NCI-H187 treated with DMSO at 0.1 percent for 48 hours (cell line): ENCODE results near the gene TNRC18.
"Not testable (repeated sequence)": the region's sequence is repeated elsewhere in the genome, so short reads cannot be mapped to it uniquely, and the experiment has no call there.

Experiments used
- DNase-seq: peaks from one replicate; lab custom pipeline; 2025; lab: John Stamatoyannopoulos, UW

Gene TNRC18

DNA sequence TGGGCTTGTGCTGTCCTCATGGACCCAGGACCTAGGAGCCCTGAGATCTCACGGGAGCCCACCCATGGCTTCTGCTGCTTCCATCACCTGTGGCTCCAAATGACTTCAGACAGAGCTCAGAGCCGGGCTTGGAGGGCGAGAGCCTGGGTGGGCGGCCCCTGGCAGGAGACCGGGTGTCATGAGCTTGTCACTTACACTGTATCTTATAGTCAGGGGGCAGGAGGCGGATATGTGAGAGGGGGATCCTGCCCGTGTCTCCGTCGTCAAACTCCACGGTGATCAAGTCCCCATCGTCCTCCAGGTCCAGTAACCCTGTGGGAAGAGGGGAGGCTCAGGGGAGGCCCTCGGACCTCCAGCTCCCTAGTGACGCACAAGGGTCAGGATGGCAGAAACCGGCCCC is 107.9 kb downstream of the TNRC18 start:
- no peak for DNase-seq

DNA sequence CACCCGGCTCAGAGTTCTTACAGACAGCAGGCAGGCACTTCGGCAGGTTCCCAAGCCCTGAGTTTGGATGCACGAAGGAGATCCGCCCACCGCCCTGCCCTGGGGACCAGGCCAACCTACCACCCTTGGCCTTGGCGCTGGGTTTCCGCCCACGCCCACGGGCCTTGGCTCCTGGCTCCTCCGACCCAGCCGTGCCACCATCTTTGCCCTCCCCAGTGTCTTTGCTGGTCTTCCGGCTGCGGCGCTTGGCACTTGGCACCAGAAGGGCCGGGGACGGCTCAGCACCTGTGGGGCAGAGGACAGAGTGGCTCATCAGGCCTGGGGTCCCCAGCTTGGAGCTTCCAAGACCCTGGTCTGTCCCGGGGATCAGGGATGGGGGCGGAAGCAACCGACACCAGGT is 108.8 kb downstream of the TNRC18 start:
- DNase-seq = no peak

- not testable (repeated sequence) for DNase-seq
These were observed 110.4 kb downstream of the TNRC18 start for GRCh38 chr7:5313076-5313885.

GRCh38 chr7:5312276-5313070 is 111.2 kb downstream of the TNRC18 start:
- not testable (repeated sequence) for DNase-seq

- no peak for DNase-seq
These were observed 112.7 kb downstream of the TNRC18 start for GRCh38 chr7:5310822-5311405.

DNA sequence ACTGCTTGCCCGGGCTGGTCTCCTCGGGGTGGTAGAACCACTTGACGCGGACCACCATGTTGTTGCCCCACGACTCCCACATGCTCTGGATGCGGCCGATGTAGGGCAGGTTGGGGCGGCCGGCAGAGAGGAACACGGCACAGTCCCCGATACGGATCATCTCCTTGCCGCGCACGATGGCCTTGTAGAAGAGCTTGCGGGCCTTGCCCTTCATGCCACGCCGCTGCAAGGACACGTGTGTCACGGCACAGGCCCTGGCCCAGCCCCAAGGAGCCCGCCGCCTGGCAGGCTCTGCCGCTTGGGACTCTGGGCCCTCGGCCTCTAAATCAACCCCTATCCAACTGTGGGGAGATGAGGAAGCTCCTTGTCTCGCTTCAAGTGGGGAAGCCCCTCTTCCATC is 114.5 kb downstream of the TNRC18 start:
- DNase-seq = no peak

DNA sequence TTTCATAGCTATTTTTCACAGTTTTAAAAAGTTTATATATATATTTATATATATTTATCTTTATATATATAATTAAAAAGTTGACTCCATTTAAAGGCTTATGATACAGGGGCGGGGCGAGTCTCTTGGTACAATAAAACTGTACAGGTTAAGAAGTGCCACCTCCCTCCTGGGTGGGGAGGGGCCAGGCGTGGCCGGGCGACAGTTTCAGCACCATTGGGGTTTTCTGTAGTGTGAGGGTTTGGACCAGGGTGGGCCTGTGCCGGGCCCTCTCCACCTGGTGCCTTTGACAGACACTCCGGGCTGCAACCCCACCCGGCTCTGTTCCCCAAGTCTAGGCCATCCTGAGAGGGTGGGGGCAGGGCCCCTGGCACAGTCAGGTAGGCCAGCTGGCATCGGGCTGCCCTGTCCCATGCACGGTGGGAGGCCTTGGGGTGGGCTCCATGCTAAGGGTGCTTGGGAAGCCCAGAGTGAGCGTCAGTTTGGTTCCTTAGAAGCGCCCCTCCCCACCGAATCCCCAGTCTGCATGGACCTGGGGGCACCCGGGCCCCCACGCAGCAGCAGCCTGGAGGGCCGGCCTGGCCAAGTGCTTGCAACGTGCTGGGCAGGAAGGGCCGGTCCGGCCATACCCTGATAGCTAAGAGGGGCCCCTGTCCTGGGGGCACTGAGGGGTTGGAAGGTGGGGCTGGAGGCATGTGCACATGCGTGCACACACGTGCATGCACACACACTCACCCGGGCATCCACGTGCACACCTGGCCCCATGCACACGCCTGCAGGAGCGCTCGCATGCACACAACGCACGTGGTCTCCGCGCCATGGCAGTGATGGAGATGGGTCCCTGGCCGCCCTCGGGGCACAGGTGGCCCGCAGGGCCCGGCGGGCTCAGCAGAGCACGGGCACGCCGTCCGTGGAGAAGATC is 116.2 kb downstream of the TNRC18 start:
- not testable (repeated sequence) for DNase-seq

DNA sequence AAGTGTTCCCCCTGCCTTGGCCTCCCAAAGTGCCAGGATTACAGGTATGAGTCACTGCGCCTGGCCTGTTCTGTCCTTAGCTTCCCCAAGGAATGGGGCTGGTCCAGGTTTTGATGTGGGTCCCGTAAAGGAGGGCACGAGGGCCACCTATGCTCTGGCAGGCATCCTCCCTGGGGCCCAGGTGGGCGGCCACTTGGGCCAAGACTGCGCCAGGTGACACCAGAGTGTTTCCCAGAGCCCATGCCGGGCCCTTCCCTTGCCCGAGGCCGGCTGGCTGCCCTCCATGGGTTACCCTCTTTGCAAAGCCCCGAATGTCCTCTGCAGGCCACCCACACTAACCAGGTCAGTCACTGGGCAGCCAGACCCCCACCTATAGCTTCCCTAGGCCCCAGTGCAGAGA is 118.6 kb downstream of the TNRC18 start:
- not testable (repeated sequence) for DNase-seq

- no peak for DNase-seq
These were observed 119.8 kb downstream of the TNRC18 start for GRCh38 chr7:5303591-5304505.

GRCh38 chr7:5303061-5303460 is 120.6 kb downstream of the TNRC18 start:
- DNase-seq = no peak

- no peak for DNase-seq
These were observed 121.1 kb downstream of the TNRC18 start for GRCh38 chr7:5302577-5302976.

DNA sequence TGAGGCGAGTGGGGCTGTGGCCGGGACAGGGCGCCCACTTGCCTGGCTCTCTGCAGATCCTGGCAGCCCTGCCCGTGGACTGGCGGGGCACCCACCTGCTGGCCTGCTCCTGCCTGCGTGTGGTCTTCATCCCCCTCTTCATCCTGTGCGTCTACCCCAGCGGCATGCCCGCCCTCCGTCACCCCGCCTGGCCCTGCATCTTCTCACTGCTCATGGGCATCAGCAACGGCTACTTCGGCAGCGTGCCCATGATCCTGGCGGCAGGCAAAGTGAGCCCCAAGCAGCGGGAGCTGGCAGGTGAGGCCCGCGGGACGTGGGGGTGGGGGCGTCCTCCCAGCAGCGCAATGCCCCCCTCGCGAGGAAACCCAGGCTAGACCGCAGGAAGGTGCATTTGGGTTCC is 123.3 kb downstream of the TNRC18 start:
- no peak for DNase-seq

DNA sequence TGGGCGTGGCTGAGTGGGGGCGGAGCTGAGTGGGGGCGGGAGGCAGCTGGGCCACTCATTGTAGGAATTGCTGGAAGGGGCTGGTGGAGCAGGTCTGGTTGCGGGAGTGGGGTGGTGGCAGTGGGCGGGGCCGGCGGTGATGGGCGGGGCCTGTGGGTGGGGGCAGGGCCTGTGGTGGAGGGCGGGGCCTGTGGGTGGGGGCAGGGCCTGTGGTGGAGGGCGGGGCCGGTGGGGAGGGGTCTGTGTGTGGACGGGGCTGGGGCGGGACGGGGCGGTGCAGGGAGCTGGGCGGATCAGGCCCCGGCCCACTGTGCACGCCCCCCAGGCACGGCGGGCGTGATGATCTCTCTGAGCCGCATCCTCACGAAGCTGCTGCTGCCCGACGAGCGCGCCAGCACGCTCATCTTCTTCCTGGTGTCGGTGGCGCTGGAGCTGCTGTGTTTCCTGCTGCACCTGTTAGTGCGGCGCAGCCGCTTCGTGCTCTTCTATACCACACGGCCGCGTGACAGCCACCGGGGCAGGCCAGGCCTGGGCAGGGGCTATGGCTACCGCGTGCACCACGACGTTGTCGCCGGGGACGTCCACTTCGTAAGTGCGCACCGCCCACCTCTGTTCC is 126.9 kb downstream of the TNRC18 start:
- no peak for DNase-seq

GRCh38 chr7:5296015-5296610 is 127.5 kb downstream of the TNRC18 start:
- no peak for DNase-seq

GRCh38 chr7:5295039-5296014 is 128.3 kb downstream of the TNRC18 start:
- DNase-seq = no peak

DNA sequence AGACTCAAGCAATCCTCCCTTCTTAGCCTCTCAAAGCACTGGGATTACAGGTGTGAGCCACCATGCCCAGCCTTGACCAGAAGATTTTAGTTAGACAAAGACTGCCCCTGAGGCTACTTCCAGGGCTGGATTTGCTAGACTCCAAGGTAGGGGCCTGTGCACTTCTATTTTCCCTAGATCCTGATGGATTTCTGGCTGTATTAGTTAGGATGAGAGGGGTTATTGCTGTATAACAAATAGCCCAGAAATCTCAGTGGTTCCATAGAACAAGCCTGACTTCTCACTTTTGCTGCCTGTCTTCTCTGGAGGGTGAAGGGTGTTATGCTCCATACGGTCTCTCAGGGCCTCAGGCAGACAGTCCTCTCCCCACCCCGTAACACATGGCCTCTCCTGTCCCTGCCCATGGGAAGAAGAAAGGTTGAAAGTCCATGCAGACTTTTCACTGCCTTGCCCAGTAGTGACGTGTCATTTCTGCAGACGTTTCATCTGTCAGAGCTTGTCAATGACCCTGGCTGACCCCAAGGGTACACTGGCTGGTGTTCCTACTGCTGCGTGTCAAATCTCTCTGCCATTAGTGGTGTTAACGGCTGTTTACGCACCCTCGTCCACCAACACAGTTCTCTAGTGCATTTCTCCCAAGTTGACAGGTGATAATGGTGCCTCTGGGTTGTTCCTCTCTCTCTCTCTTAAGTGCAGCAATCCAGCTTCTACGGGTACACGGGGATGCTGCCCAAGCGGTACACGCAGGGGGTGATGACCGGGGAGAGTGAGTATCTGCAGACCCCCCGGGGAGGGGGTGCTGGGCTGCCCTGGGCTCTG is 129.3 kb downstream of the TNRC18 start:
- no peak for DNase-seq

GRCh38 chr7:5291711-5292335 is 131.8 kb downstream of the TNRC18 start:
- DNase-seq = not testable (repeated sequence)
